Natural killer cell (primary cell): ENCODE measurements around the gene CUL7. TPM values are rescaled to one million over a fixed set of nuclear protein-coding genes. Genes with fewer than 3 reads are reported as not detected.

Experiments
- ATAC-seq, 3 donors: fragments of 150-1000 bp in 2 of 3; fragments of 200-7000 bp in 1 of 3; cut with Tn5 transposase; 1 replicate in 1 of 3; 2 replicates in 2 of 3; pipeline ENCODE4 v1.10.0; 2021; ENCODE audit warnings: mild to moderate bottlenecking in 2 of 3, moderate library complexity in 2 of 3
- DNase-seq, 2 donors: peaks; one replicate each; pipeline versions ENCODE4 v3.0.0 to v3.0.0-alpha.2; 2013 to 2021; ENCODE audit warnings: mixed read lengths in 1 of 2
- H3K27ac ChIP-seq: one replicate; pipeline ENCODE4 v1.5.1; 2013; ENCODE audit warnings: mild to moderate bottlenecking, low read length
- H3K27me3 ChIP-seq: one replicate; pipeline ENCODE4 v1.6.1; 2013; ENCODE audit warnings: low read length; ENCODE audit not compliant: control insufficient read depth, insufficient read depth
- H3K36me3 ChIP-seq: one replicate; pipeline ENCODE4 v1.6.1; 2013; ENCODE audit warnings: low read length; ENCODE audit not compliant: control insufficient read depth, insufficient read depth
- H3K4me1 ChIP-seq: one replicate; pipeline ENCODE4 v1.6.1; 2013; ENCODE audit warnings: low read length; ENCODE audit not compliant: control insufficient read depth, insufficient read depth
- H3K4me3 ChIP-seq: one replicate; pipeline ENCODE4 v1.5.1; 2013; ENCODE audit warnings: low read length
- H3K9me3 ChIP-seq: one replicate; pipeline ENCODE4 v1.6.1; 2013; ENCODE audit warnings: low read length; ENCODE audit not compliant: control insufficient read depth, insufficient read depth
- H3K27ac Mint-ChIP-seq, 2 donors: one replicate each; pipeline ENCODE4 v1.8.0; 2022; ENCODE audit warnings: mild to moderate bottlenecking in 2 of 2, mixed read lengths in 2 of 2, moderate library complexity in 1 of 2
- H3K27me3 Mint-ChIP-seq, 2 donors: one replicate each; pipeline ENCODE4 v1.8.0; 2022; ENCODE audit warnings: low read depth in 2 of 2, mixed read lengths in 2 of 2
- H3K36me3 Mint-ChIP-seq: one replicate; pipeline ENCODE4 v1.8.0; 2022; ENCODE audit warnings: mixed read lengths
- H3K4me1 Mint-ChIP-seq, 2 donors: one replicate each; pipeline ENCODE4 v1.8.0; 2022; ENCODE audit warnings: mixed read lengths in 2 of 2
- H3K4me3 Mint-ChIP-seq: one replicate; pipeline ENCODE4 v1.8.0; 2022; ENCODE audit warnings: mild to moderate bottlenecking, moderate library complexity, mixed read lengths
- H3K9me3 Mint-ChIP-seq, 2 donors: one replicate each; pipeline ENCODE4 v1.8.0; 2022; ENCODE audit warnings: mixed read lengths in 2 of 2
- CTCF ChIP-seq: fragments of 200-600 bp; IDR thresholded peaks from one replicate; pipeline ENCODE4 v1.8.0; 2022; ENCODE audit warnings: antibody characterized with exemption
- WGBS: methylation state at CpG from one replicate; pipeline ENCODE4 v1.1.7; 2013; ENCODE audit warnings: missing lambda C conversion rate; ENCODE audit not compliant: insufficient coverage; 5-methylcytosine and 5-hydroxymethylcytosine counted together
- intact Hi-C: fragments of 100-400 bp; cut with micrococcal nuclease; formaldehyde crosslinking; loops from one replicate; pipeline ENCODE4 v1.14.2; 2022
- total RNA-seq, 4 donors: library from RNA; stranded (reverse); fragments of 120-200 nt in 1 of 4; gene quantifications; one replicate each; pipeline versions ENCODE4 v1.2.3 to v1.2.4, GENCODE V29; 2013 to 2022

CUL7 gene
- 10 to 100 TPM in 1 of 3 donors, 1 to 10 TPM in 2; 9.6 to 10.1 (median 9.9) TPM for total RNA-seq
- 8.9 TPM for total RNA-seq (2013)

GRCh38 chr6:43053545-43054205, at the start of gene CUL7:
Gene CUL7, minus strand, starts transcription at chr6:43053851. Its CDS starts 1,063 bp downstream, at chr6:43052788.
- Histone ChIP-seq H3K27me3 (no peaks in the 10 kb centered on the region), H3K4me3 (peak within 1 kb of the TSS; percentile 80), H3K9me3 (no peaks in the 10 kb centered on the region), H3K36me3 (peaks cover 15% of the 10 kb centered on the region), H3K4me1 (peaks cover 26% of the 10 kb centered on the region), H3K27ac (peak within 1 kb of the TSS; percentile 83)
- Mint-ChIP-seq H3K27me3 (no peaks in the 10 kb centered on the region), H3K4me3 (peak within 1 kb of the TSS; percentile 90), H3K9me3 (no peaks in the 10 kb centered on the region), H3K4me1 (peaks cover 37 to 47% of the 10 kb centered on the region in 2 donors), H3K36me3 (no peaks in the 10 kb centered on the region), H3K27ac (peak within 1 kb of the TSS; percentile 93 to 95)
- ATAC-seq (peak; percentile 94 to 97 (median 95)), DNase-seq (peak; percentile 70 to 94)
- WGBS = 0% methylated on average over 41 of the region's 45 CpGs
- no peak for TF ChIP-seq CTCF
- intact Hi-C loops = no loop called here

DNA sequence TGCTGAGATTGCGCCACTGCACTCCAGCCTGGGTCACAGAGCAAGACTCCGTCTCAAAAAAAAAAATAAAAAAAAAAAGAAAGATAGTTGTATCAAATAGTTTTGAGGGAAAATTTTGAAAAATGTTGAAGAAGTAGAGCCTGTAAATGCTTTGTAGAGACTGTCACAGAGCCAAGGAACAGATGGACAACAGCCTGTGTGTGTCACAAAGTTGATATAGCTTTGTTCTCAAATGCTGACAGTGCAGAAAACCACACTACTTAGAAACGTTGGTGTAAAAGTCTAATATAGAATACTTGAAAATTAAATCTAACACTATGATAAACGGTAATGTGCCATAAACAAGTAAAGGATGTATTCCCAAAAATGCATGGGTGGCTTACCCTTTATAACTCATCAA, 47.8 kb upstream of the CUL7 start:
- H3K27me3 Mint-ChIP-seq = no peaks in the 10 kb centered on the region
- DNase-seq (no peak), ATAC-seq (no peak)
- Histone ChIP-seq H3K4me3 (no peak overlapping the region), H3K27me3 (no peaks in the 10 kb centered on the region), H3K4me1 (no peaks in the 10 kb centered on the region), H3K27ac (no peak overlapping the region), H3K9me3 (no peaks in the 10 kb centered on the region), H3K36me3 (no peaks in the 10 kb centered on the region)
- no peaks in the 10 kb centered on the region for H3K4me1 Mint-ChIP-seq
- no peaks in the 10 kb centered on the region for H3K9me3 Mint-ChIP-seq
- intact Hi-C loops = no loop called here
- H3K4me3 Mint-ChIP-seq = no peak overlapping the region
- no peaks in the 10 kb centered on the region for H3K36me3 Mint-ChIP-seq
- H3K27ac Mint-ChIP-seq = no peak overlapping the region
- TF ChIP-seq CTCF = no peak
- 94% methylated on average over 3 of the region's 4 CpGs for WGBS

DNA sequence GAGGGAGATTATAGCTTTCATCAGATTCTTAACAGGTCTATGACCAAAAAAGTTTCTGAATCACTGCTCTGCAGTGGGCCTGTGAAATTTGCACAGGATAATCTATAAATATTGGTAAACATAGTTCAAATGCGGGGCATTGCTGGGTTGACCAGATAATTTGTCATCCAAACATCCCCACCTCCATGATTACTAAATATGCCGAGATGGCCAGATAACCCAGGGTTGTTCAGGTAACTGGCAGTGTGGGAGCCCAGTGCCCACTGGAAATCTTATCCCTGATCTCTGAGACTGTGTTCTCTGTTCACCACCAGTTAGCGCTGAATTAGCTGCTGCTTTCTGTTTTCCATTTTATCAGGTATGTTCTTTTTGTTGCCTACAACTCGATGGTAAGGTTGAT, 43.9 kb upstream of the CUL7 start:
- Histone ChIP-seq H3K4me1 (no peaks in the 10 kb centered on the region), H3K9me3 (no peaks in the 10 kb centered on the region), H3K27ac (no peak overlapping the region), H3K36me3 (no peaks in the 10 kb centered on the region), H3K4me3 (no peak overlapping the region), H3K27me3 (no peaks in the 10 kb centered on the region)
- ATAC-seq = no peak
- 89% methylated on average over 3 of the region's 4 CpGs for WGBS
- no peak overlapping the region for H3K4me3 Mint-ChIP-seq
- no peak overlapping the region for H3K27ac Mint-ChIP-seq
- H3K4me1 Mint-ChIP-seq = peaks cover 0 to 8% of the 10 kb centered on the region in 2 donors
- TF ChIP-seq CTCF = no peak
- no peaks in the 10 kb centered on the region for H3K9me3 Mint-ChIP-seq
- no peaks in the 10 kb centered on the region for H3K27me3 Mint-ChIP-seq
- intact Hi-C loops = no loop called here
- no peaks in the 10 kb centered on the region for H3K36me3 Mint-ChIP-seq
- no peak for DNase-seq

GRCh38 chr6:43097098-43097489, 43.4 kb upstream of the CUL7 start:
- intact Hi-C loops = no loop called here
- Histone ChIP-seq H3K36me3 (no peaks in the 10 kb centered on the region), H3K27me3 (no peaks in the 10 kb centered on the region), H3K4me1 (no peaks in the 10 kb centered on the region), H3K9me3 (no peaks in the 10 kb centered on the region), H3K4me3 (no peak overlapping the region), H3K27ac (no peak overlapping the region)
- TF ChIP-seq CTCF = no peak
- Mint-ChIP-seq H3K4me3 (no peak overlapping the region), H3K27me3 (no peaks in the 10 kb centered on the region), H3K9me3 (no peaks in the 10 kb centered on the region), H3K4me1 (peaks cover 0 to 8% of the 10 kb centered on the region in 2 donors), H3K36me3 (no peaks in the 10 kb centered on the region), H3K27ac (no peak overlapping the region)
- ATAC-seq = no peak
- no peak for DNase-seq
- WGBS = 64% methylated on average over 3 of the region's 5 CpGs
